ENCODE data around the gene OR51B4. TPM values are rescaled to one million over a fixed set of nuclear protein-coding genes. Genes with fewer than 3 reads are reported as not detected.
"Not testable (repeated sequence)": the region's sequence is repeated elsewhere in the genome, so short reads cannot be mapped to it uniquely, and the experiment has no call there.

OR51B4 gene
- total RNA-seq, 4 donors from 2014 or later = not detected

DNA sequence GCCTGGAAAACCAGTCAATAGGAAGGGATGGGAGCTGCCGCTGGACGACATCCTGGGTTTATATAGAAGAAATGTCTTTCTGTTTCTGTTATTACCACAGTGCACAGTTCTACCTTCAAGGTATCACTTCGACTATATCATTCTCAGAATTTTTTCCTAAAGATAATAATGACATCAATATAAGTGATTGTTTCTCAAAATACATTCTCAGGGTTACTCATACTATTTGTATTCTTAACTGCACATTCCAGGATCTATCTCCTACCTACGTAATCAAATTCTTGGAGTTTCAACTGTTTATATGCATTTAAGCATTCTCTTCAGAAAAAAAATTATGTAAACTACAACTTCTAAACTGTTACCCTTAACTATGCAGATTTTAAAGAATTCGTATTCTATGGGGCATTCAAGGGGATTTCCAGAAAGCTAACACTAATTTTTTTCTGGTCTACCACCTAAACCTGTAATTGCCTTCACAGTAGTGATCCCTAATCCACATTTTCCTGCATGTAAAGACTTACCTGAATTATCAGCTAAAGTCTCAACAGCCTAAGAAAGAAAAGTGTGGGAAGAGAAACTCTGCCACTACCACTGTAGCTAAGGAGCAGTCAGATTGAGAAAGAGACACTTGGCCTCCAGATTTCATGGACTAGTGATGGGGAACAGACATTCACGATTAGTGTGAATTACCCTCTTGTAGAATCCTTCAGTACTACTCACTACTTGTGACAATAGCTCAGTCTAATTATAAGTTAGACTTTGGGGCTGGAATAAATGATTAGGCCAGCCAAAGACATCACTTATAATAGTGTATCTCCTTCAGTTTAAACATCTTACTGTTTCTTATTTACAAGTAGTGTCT is 42.0 kb upstream of the OR51B4 start, which contains the start of gene OR51B5:
Gene OR51B5 (minus strand): TSS at position 51 of the 862 bp plus-strand sequence. CDS start 0 bp downstream, at position 51.
- Histone ChIP-seq H3K4me3 (no peak within 1 kb of the TSS), H3K4me1 (no peaks in the 10 kb centered on the region), H3K36me3 (no peaks in the 10 kb centered on the region), H3K9me3 (no peaks in the 10 kb centered on the region), H3K27ac (no peak within 1 kb of the TSS), H3K27me3 (no peaks in the 10 kb centered on the region)
- WGBS, 2 donors (ENCODE audit: low coverage in 1 of 2) = 76 to 85% methylated on average over 6 of the region's 6 CpGs
- no peak for ATAC-seq
- TF ChIP-seq POLR2AphosphoS5 (IDR thresholded peaks at IDR 0.05) (no peak), EP300 (IDR thresholded peaks at IDR 0.05) (no peak), POLR2A (IDR thresholded peaks at IDR 0.05) (no peak)
- TF ChIP-seq, protein P1, sequence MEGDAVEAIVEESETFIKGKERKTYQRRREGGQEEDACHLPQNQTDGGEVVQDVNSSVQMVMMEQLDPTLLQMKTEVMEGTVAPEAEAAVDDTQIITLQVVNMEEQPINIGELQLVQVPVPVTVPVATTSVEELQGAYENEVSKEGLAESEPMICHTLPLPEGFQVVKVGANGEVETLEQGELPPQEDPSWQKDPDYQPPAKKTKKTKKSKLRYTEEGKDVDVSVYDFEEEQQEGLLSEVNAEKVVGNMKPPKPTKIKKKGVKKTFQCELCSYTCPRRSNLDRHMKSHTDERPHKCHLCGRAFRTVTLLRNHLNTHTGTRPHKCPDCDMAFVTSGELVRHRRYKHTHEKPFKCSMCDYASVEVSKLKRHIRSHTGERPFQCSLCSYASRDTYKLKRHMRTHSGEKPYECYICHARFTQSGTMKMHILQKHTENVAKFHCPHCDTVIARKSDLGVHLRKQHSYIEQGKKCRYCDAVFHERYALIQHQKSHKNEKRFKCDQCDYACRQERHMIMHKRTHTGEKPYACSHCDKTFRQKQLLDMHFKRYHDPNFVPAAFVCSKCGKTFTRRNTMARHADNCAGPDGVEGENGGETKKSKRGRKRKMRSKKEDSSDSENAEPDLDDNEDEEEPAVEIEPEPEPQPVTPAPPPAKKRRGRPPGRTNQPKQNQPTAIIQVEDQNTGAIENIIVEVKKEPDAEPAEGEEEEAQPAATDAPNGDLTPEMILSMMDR (IDR thresholded peaks at IDR 0.05) = no peak

DNA sequence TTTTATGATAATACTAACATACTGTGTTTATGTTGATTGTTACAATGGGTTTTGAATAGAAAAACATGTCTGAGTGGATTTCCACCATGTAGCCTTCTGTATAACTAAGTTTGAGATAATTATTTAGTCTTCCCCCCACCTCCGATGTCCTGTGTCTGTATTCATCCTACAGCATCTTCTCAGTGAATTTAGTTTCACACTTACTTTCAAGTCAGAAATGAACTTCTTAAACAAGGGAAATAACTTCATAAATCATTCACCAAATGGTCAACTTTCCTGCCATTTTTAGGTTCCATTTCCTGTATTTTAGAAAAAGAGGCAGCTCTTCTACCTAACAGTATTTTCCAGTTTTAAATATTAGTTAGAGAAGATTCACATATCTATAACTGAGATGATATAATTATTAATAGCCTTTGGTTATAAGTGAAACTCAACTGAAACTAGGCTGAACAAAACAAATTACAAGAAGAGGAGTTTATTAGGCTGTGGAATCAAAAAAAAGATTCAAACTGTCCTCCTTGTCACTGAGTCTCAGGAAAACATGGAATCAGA is 38.1 kb upstream of the OR51B4 start:
- Histone ChIP-seq H3K4me3 (no peak overlapping the region), H3K4me1 (no peaks in the 10 kb centered on the region), H3K27ac (no peak overlapping the region), H3K9me3 (no peaks in the 10 kb centered on the region), H3K36me3 (no peaks in the 10 kb centered on the region), H3K27me3 (no peaks in the 10 kb centered on the region)
- ATAC-seq = no peak
- WGBS, 2 donors (ENCODE audit: low coverage in 1 of 2) = 80 to 87% methylated on average over 1 of the region's 1 CpG
- TF ChIP-seq, protein P1 (IDR thresholded peaks at IDR 0.05) = no peak
- no peak for TF ChIP-seq POLR2AphosphoS5 (IDR thresholded peaks at IDR 0.05)
- no peak for TF ChIP-seq POLR2A (IDR thresholded peaks at IDR 0.05)
- no peak for TF ChIP-seq EP300 (IDR thresholded peaks at IDR 0.05)

DNA sequence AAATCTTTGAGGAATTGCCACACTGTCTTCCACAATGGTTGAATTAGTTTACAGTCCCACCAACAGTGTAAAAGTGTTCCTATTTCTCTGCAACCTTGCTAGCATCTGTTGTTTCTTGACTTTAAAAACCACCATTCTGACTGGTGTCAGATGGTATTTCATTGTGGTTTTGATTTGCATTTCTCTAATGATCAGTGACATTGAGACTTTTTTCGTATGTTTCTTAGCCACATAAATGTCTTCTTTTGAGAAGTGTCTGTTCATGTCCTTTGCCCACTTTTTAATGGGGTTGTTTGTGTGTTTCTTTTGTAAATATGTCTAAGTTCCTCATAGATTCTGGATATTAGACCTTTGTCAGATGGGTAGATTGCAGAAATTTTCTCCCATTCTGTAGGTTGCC is 35.5 kb upstream of the OR51B4 start:
- H3K9me3 ChIP-seq, H3K4me1 ChIP-seq, H3K4me3 ChIP-seq, H3K36me3 ChIP-seq, H3K27ac ChIP-seq, H3K27me3 ChIP-seq, ATAC-seq: not testable (repeated sequence)
- whole genome bisulfite sequencing, 2 donors (ENCODE audit: low coverage in 1 of 2) = 93 to 100% methylated on average over 1 of the region's 1 CpG

DNA sequence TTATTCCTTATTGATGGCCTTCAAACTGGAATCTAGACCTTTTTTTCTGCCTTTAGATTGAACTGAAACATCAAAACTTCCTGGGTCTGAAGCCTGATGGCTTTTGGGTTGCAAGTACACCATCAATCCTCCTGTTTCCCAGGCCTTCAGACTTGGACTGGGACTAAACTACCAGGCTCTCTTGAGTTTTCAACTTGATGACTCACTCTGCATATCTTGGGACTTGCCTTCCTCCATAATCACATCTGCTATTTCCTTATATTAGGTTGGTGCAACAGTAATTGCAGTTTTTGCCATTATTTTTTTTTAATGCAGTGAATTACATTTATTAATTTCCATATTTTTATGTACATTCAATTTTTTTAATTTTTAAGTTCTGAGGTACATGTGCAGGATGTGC is 34.6 kb upstream of the OR51B4 start:
- Histone ChIP-seq H3K9me3 (no peaks in the 10 kb centered on the region), H3K27me3 (no peaks in the 10 kb centered on the region), H3K27ac (no peak overlapping the region), H3K4me3 (no peak overlapping the region), H3K4me1 (no peaks in the 10 kb centered on the region), H3K36me3 (no peaks in the 10 kb centered on the region)
- TF ChIP-seq POLR2AphosphoS5 (IDR thresholded peaks at IDR 0.05) = no peak
- TF ChIP-seq EP300 (IDR thresholded peaks at IDR 0.05) = no peak
- TF ChIP-seq, protein P1 (IDR thresholded peaks at IDR 0.05) = no peak
- TF ChIP-seq POLR2A (IDR thresholded peaks at IDR 0.05) = no peak
- ATAC-seq = no peak

DNA sequence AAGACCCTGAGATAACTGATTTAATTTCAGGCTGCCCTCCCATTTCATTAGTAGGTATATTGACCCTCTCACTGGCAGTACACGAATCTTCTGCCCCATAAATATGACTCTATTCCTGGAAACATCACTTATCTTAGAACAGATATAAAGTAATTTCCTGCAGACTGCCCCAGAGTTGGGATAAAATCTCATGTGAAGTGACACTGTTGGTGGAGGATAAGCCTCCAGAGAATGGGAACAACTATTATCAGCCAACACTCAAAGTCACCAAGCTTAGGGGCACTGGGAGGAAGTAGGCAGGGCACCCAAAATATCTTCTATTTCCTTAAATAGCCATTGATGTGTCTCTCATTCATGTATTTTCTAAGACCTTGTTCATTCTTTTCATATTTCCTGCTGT is 33.4 kb upstream of the OR51B4 start:
- no peaks in the 10 kb centered on the region for H3K9me3 ChIP-seq
- H3K4me1 ChIP-seq = no peaks in the 10 kb centered on the region
- ATAC-seq = no peak
- 45 to 57% methylated on average over 1 of the region's 1 CpG for WGBS, 2 donors (ENCODE audit: low coverage in 1 of 2)
- no peaks in the 10 kb centered on the region for H3K36me3 ChIP-seq
- no peaks in the 10 kb centered on the region for H3K27me3 ChIP-seq
- no peak overlapping the region for H3K27ac ChIP-seq
- TF ChIP-seq POLR2AphosphoS5 (IDR thresholded peaks at IDR 0.05) (no peak), EP300 (IDR thresholded peaks at IDR 0.05) (no peak), POLR2A (IDR thresholded peaks at IDR 0.05) (no peak)
- TF ChIP-seq, protein P1 (IDR thresholded peaks at IDR 0.05) = no peak
- H3K4me3 ChIP-seq = no peak overlapping the region
